SK-N-SH (cell line): Measurements from ENCODE around the gene LSP1. TPM values are rescaled to one million over a fixed set of nuclear protein-coding genes. Genes with fewer than 3 reads are reported as not detected.

Experiments used
- CTCF ChIA-PET: fragments of 300-600, 350-600 bp; formaldehyde crosslinking; extraction: SDS; loops from one replicate; lab custom pipeline; 2021; lab: Yijun Ruan, JAX
- POLR2A ChIA-PET: fragments of 350-600 bp; sonication (Branson Sonifier 250); formaldehyde crosslinking; extraction: SDS; loops from one replicate; lab custom pipeline; 2020; ENCODE audit warnings: antibody characterized with exemption, inconsistent platforms; lab: Yijun Ruan, JAX
- DNase-seq: peaks from one replicate; pipeline ENCODE4 v3.0.0; 2012
- H2AFZ ChIP-seq: fragments of 200-600 bp; sonication (generic); 2 replicates; pipeline ENCODE4 v1.8.1; 2016; ENCODE audit warnings: antibody characterized with exemption, mild to moderate bottlenecking, low read depth
- H3F3A ChIP-seq: fragments of 200-600 bp; sonication (generic); replicated peaks from 2 replicates; pipeline ENCODE3; 2016; ENCODE audit warnings: antibody characterized with exemption, mild to moderate bottlenecking; ENCODE audit not compliant: insufficient read depth
- H3K27ac ChIP-seq, 2 experiments: fragments of 200-500 bp in 1 of 2; fragments of 200-600 bp in 1 of 2; sonication (Bioruptor generic) in 1 of 2; sonication (generic), shearing (Covaris generic) in 1 of 2; 2 replicates each; pipeline versions ENCODE4 v1.5.1 to v1.6.1; 2014 to 2016; ENCODE audit warnings: low read depth in 2 of 2, inconsistent platforms in 1 of 2, low read length in 1 of 2, mild to moderate bottlenecking in 1 of 2, mixed read lengths in 1 of 2
- H3K27me3 ChIP-seq: fragments of 200-600 bp; sonication (generic), shearing (Covaris generic); 2 replicates; pipeline ENCODE4 v1.6.1; 2016; ENCODE audit warnings: mixed run types; ENCODE audit not compliant: insufficient read depth
- H3K36me3 ChIP-seq, 2 experiments: fragments of 200-500 bp in 1 of 2; fragments of 200-600 bp in 1 of 2; sonication (Bioruptor generic) in 1 of 2; sonication (generic) in 1 of 2; replicated peaks in 1 of 2; 2 replicates each; pipeline versions ENCODE3 to v1.5.1; 2014 to 2016; ENCODE audit warnings: low read length in 1 of 2, mild to moderate bottlenecking in 1 of 2; ENCODE audit not compliant: insufficient read depth in 2 of 2, control insufficient read depth in 1 of 2
- H3K4me1 ChIP-seq, 2 experiments: fragments of 200-500 bp in 1 of 2; fragments of 200-600 bp in 1 of 2; sonication (Bioruptor generic) in 1 of 2; sonication (generic), shearing (Covaris generic) in 1 of 2; 2 replicates each; pipeline versions ENCODE4 v1.5.1 to v1.6.1; 2014 to 2016; ENCODE audit warnings: low read depth in 1 of 2, low read length in 1 of 2, mixed run types in 1 of 2; ENCODE audit not compliant: insufficient read depth in 2 of 2, control insufficient read depth in 1 of 2
- H3K4me2 ChIP-seq: fragments of 200-600 bp; sonication (generic), shearing (Covaris generic); 2 replicates; pipeline ENCODE4 v1.6.1; 2017; ENCODE audit warnings: mixed run types
- H3K4me3 ChIP-seq, 2 experiments: fragments of 200-500 bp in 1 of 2; fragments of 200-600 bp in 1 of 2; sonication (Bioruptor generic) in 1 of 2; sonication (generic), shearing (Covaris generic) in 1 of 2; 2 replicates each; pipeline versions ENCODE4 v1.5.1 to v1.8.1; 2014 to 2016; ENCODE audit warnings: low read depth in 2 of 2, inconsistent platforms in 1 of 2, low read length in 1 of 2, mild to moderate bottlenecking in 1 of 2, mixed read lengths in 1 of 2, moderate library complexity in 1 of 2
- H3K79me2 ChIP-seq: fragments of 200-600 bp; sonication (generic); 2 replicates; pipeline ENCODE4 v1.8.1; 2017; ENCODE audit warnings: mild to moderate bottlenecking; ENCODE audit not compliant: insufficient read depth
- H3K9ac ChIP-seq: fragments of 200-600 bp; sonication (generic); 2 replicates; pipeline ENCODE4 v1.6.1; 2017; ENCODE audit warnings: mixed run types
- H3K9me2 ChIP-seq: fragments of 200-600 bp; sonication (generic); 2 replicates; pipeline ENCODE4 v1.6.1; 2017; ENCODE audit warnings: mixed run types
- H3K9me3 ChIP-seq: fragments of 200-600 bp; sonication (generic); 2 replicates; pipeline ENCODE4 v1.6.1; 2017; ENCODE audit warnings: mixed run types, mild to moderate bottlenecking, moderate library complexity
- H4K20me1 ChIP-seq: fragments of 200-600 bp; sonication (generic); 2 replicates; pipeline ENCODE4 v1.6.1; 2017; ENCODE audit warnings: mild to moderate bottlenecking, mixed run types; ENCODE audit not compliant: insufficient read depth
- EP300 ChIP-seq, 2 experiments: IDR thresholded peaks; 2 replicates each; pipeline versions ENCODE4 v1.4.0 to v1.6.1; 2012; ENCODE audit warnings: borderline replicate concordance in 1 of 2, low read depth in 1 of 2, low read length in 1 of 2
- EZH2phosphoT487 ChIP-seq: fragments of 200-600 bp; sonication (generic); IDR thresholded peaks from 2 replicates; pipeline ENCODE4 v1.6.1; 2017; ENCODE audit warnings: low read depth, mixed run types, mild to moderate bottlenecking, antibody characterized with exemption, moderate library complexity, borderline replicate concordance
- FOSL2 ChIP-seq: IDR thresholded peaks from 2 replicates; pipeline ENCODE4 v1.4.0; 2012; ENCODE audit warnings: low read depth, mild to moderate bottlenecking, moderate library complexity, borderline replicate concordance
- FOXM1 ChIP-seq: IDR thresholded peaks from 2 replicates; pipeline ENCODE4 v1.4.0; 2012; ENCODE audit warnings: low read depth, mild to moderate bottlenecking
- GATA2 ChIP-seq: sonication (generic); formaldehyde crosslinking; IDR thresholded peaks from 2 replicates; pipeline ENCODE4 v1.5.0; 2020; ENCODE audit warnings: mild to moderate bottlenecking, missing genetic modification reagents
- MXI1 ChIP-seq: IDR thresholded peaks from 2 replicates; pipeline ENCODE4 v1.6.1; 2012; ENCODE audit warnings: mild to moderate bottlenecking, low read depth, low read length, improper control_type of control experiment
- POLR2AphosphoS5 ChIP-seq: IDR thresholded peaks from 2 replicates; pipeline ENCODE4 v1.6.1; 2012; ENCODE audit warnings: low read depth, low read length
- RFX5 ChIP-seq: IDR thresholded peaks from 2 replicates; pipeline ENCODE4 v1.6.1; 2012; ENCODE audit warnings: mild to moderate bottlenecking, improper control_type of control experiment, low read length
- TEAD4 ChIP-seq: IDR thresholded peaks from 2 replicates; pipeline ENCODE4 v1.4.0; 2012; ENCODE audit warnings: mild to moderate bottlenecking, borderline replicate concordance; ENCODE audit not compliant: insufficient read depth
- YY1 ChIP-seq: IDR thresholded peaks from 2 replicates; pipeline ENCODE4 v1.4.0; 2012; ENCODE audit warnings: low read depth, mild to moderate bottlenecking
- WGBS: methylation state at CpG from one replicate; pipeline ENCODE4 v1.1.6; 2017; ENCODE audit warnings: low lambda C conversion rate; 5-methylcytosine and 5-hydroxymethylcytosine counted together
- polyA plus RNA-seq, 3 experiments: library from polyadenylated mRNA; depleted of rRNA; stranded (reverse); fragments of >200 nt; gene quantifications; 2 replicates each; pipeline ENCODE4 v1.2.3, GENCODE V29; 2012
- TF ChIP-seq, protein P1 (sequence below): IDR thresholded peaks from 2 replicates; pipeline ENCODE4 v1.4.0; 2012; ENCODE audit warnings: low read depth, borderline replicate concordance
- TF ChIP-seq, protein P2 (sequence below): fragments of 150-350 bp; IDR thresholded peaks from 2 replicates; pipeline ENCODE4 v1.6.1; 2016; ENCODE audit warnings: mild to moderate bottlenecking, low read depth, low read length
- TF ChIP-seq, protein P3 (sequence below): fragments of 150-350 bp; IDR thresholded peaks from 2 replicates; pipeline ENCODE4 v1.6.1; 2017; ENCODE audit warnings: antibody characterized with exemption, low read length, low read depth, borderline replicate concordance

Gene LSP1
- polyA plus RNA-seq, 1 of the 3 experiments (the other 2 are of a cell fraction) = 0.38 TPM

DNA sequence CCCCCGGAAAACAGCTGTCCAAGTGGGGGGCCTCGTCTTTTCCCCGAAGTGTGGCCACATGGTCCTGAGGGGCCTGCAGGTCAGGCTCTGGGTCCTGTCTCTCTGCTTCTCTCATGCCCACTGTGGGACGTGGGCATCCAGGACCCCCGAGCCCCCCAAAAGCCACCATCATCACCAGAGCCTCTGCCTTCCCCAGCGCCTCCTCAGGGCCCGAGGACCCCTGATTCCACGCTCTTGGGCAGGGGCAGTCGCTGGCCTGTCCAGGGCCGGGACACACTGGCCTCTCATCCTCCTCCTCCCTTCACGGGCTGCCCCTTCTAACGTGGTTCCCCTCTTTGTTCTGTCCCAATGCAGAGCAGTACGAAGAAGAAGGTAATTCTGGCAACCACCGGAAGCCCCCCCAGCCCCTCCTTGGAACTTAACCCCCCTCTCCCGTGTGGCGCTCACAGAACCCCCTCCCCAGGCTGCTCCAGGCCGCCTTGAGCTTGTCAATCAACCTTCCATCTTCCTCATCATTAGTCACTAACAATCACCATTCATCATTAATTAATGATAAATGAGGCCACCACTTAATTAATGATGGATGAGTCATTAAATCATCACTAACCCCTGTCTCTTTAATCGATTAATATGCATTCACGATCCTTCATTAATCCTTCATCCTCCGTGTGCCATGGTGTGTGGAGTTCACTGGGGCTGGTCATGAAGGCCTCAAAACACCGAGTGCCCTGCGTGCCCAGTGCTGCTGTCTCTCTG is 70.5 kb downstream of the LSP1 start:
- Histone ChIP-seq H2AFZ (no peak overlapping the region), H3K4me2 (no peak overlapping the region), H3K9me2 (no peaks in the 10 kb centered on the region), H3K4me3 (no peak overlapping the region), H3K36me3 (no peaks in the 10 kb centered on the region), H3F3A (no peaks in the 10 kb centered on the region), H3K79me2 (no peaks in the 10 kb centered on the region)
- 65% methylated on average over 22 of the region's 22 CpGs for WGBS
- CTCF ChIA-PET = interaction anchor here (0.6 to 5.1 kb wide), 5 partner anchors 24 to 299 kb away, joined by 3 to 40 read pairs (median 3); no protein-coding TSS in a partner anchor
- no peak for DNase-seq
- POLR2A ChIA-PET = no interaction called here
- TF ChIP-seq EZH2phosphoT487 (no peak), FOXM1 (no peak), GATA2 (CRISPR knock-in tag) (no peak), RFX5 (no peak), POLR2AphosphoS5 (no peak), FOSL2 (no peak), TEAD4 (no peak), YY1 (no peak)
- TF ChIP-seq, protein P1, sequence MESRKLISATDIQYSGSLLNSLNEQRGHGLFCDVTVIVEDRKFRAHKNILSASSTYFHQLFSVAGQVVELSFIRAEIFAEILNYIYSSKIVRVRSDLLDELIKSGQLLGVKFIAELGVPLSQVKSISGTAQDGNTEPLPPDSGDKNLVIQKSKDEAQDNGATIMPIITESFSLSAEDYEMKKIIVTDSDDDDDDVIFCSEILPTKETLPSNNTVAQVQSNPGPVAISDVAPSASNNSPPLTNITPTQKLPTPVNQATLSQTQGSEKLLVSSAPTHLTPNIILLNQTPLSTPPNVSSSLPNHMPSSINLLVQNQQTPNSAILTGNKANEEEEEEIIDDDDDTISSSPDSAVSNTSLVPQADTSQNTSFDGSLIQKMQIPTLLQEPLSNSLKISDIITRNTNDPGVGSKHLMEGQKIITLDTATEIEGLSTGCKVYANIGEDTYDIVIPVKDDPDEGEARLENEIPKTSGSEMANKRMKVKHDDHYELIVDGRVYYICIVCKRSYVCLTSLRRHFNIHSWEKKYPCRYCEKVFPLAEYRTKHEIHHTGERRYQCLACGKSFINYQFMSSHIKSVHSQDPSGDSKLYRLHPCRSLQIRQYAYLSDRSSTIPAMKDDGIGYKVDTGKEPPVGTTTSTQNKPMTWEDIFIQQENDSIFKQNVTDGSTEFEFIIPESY = no peak
- TF ChIP-seq, protein P2, sequence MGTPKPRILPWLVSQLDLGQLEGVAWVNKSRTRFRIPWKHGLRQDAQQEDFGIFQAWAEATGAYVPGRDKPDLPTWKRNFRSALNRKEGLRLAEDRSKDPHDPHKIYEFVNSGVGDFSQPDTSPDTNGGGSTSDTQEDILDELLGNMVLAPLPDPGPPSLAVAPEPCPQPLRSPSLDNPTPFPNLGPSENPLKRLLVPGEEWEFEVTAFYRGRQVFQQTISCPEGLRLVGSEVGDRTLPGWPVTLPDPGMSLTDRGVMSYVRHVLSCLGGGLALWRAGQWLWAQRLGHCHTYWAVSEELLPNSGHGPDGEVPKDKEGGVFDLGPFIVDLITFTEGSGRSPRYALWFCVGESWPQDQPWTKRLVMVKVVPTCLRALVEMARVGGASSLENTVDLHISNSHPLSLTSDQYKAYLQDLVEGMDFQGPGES = no peak
- TF ChIP-seq, all 33 proteins: peak for 0
- Histone ChIP-seq H3K27me3 (no peaks in the 10 kb centered on the region), H4K20me1 (no peaks in the 10 kb centered on the region), H3K9ac (no peak overlapping the region), H3K9me3 (no peaks in the 10 kb centered on the region), H3K4me1 (peaks cover 0 to 15% of the 10 kb centered on the region in 2 experiments; a peak in 1 of 4 replicates), H3K27ac (no peak overlapping the region)

DNA sequence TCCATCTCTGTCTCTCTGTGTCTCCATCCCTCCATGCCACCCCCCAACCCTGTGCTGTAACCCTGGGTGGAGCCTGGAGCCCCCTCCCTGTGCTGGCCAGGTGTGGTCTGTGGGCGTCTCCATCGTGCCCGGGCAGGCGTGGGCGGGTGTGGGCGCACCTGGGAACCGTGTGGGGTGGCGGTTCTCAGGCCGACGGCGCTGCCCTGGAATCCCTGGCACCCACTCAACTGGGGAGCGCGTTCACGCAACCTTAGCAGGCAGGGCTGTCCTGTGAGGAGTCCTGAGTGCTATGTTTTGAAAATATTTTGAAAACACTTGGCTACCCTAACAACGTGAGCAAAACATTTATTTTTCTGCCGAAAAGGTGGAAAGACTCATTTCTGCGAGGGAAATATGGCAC is 71.3 kb downstream of the LSP1 start:
- POLR2A ChIA-PET = no interaction called here
- Histone ChIP-seq H3K79me2 (no peaks in the 10 kb centered on the region), H3K4me2 (no peak overlapping the region), H3K4me3 (no peak overlapping the region), H3K27ac (no peak overlapping the region), H3K9me2 (no peaks in the 10 kb centered on the region), H2AFZ (no peak overlapping the region), H4K20me1 (no peaks in the 10 kb centered on the region), H3K4me1 (peaks cover 0 to 15% of the 10 kb centered on the region in 2 experiments; a peak in 1 of 4 replicates), H3K27me3 (no peaks in the 10 kb centered on the region), H3K36me3 (no peaks in the 10 kb centered on the region), H3K9me3 (no peaks in the 10 kb centered on the region), H3F3A (no peaks in the 10 kb centered on the region), H3K9ac (no peak overlapping the region)
- DNase-seq = no peak
- 81% methylated on average over 17 of the region's 17 CpGs for WGBS
- CTCF ChIA-PET = interaction anchor here (5.1 kb wide), 1 partner anchor 42 kb away, joined by 40 read pairs; no protein-coding TSS in a partner anchor
- TF ChIP-seq, protein P3, sequence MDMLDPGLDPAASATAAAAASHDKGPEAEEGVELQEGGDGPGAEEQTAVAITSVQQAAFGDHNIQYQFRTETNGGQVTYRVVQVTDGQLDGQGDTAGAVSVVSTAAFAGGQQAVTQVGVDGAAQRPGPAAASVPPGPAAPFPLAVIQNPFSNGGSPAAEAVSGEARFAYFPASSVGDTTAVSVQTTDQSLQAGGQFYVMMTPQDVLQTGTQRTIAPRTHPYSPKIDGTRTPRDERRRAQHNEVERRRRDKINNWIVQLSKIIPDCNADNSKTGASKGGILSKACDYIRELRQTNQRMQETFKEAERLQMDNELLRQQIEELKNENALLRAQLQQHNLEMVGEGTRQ = no peak
- TF ChIP-seq EP300 (IDR thresholded peaks at IDR 0.05; ENCODE audit: borderline replicate concordance in 1 of 2, low read depth in 1 of 2, low read length in 1 of 2) = no peak
- TF ChIP-seq MXI1 = no peak
